IMR-90 (cell line): ENCODE results near the gene DGKB. TPM values are rescaled to one million over a fixed set of nuclear protein-coding genes. Genes with fewer than 3 reads are reported as not detected.

Source experiments
- ATAC-seq: fragments of 200-7000 bp; cut with Tn5 transposase; 2 replicates; pipeline ENCODE4 v1.9.1; 2020; ENCODE audit warnings: low read depth, mild to moderate bottlenecking, moderate library complexity
- BruUV-seq: library from RNA; stranded (reverse); fragments of 400-500 nt; replicated peaks from 2 replicates; lab custom pipeline; 2021; lab: Mats Ljungman, UMichigan
- CTCF ChIA-PET: fragments of 300-600 bp; formaldehyde crosslinking; extraction: SDS; loops from one replicate; lab custom pipeline; 2021; ENCODE audit warnings: antibody characterized with exemption; lab: Yijun Ruan, JAX
- POLR2A ChIA-PET: fragments of 300-600 bp; sonication (Branson Sonifier 250); formaldehyde crosslinking; loops from one replicate; lab custom pipeline; 2022; ENCODE audit warnings: antibody characterized with exemption; ENCODE audit not compliant: unreplicated experiment; lab: Charles Lee
- DNase-seq: peaks from one replicate; pipeline ENCODE4 v3.0.0; 2013
- H2AFZ ChIP-seq: replicated peaks from 2 replicates; pipeline ENCODE3; 2013; ENCODE audit warnings: low read length, mild to moderate bottlenecking; ENCODE audit not compliant: poor library complexity
- H2AK5ac ChIP-seq: 2 replicates; pipeline ENCODE4 v1.6.1; 2013; ENCODE audit warnings: low read depth, low read length, inconsistent platforms
- H2AK9ac ChIP-seq: replicated peaks from 2 replicates; pipeline ENCODE3; 2013; ENCODE audit warnings: mild to moderate bottlenecking, low read depth, low read length, moderate library complexity; ENCODE audit not compliant: poor library complexity
- H2BK120ac ChIP-seq: 2 replicates; pipeline ENCODE4 v1.6.1; 2013; ENCODE audit warnings: low read depth, low read length, inconsistent platforms
- H2BK15ac ChIP-seq: 3 replicates; pipeline ENCODE4 v1.6.1; 2013; ENCODE audit warnings: low read depth, low read length, inconsistent platforms
- H2BK20ac ChIP-seq: 2 replicates; pipeline ENCODE4 v1.6.1; 2013; ENCODE audit warnings: low read depth, mild to moderate bottlenecking, inconsistent platforms, low read length, moderate library complexity
- H2BK5ac ChIP-seq: 2 replicates; pipeline ENCODE4 v1.6.1; 2013; ENCODE audit warnings: mild to moderate bottlenecking, low read depth, low read length, inconsistent platforms; ENCODE audit not compliant: poor library complexity, severe bottlenecking
- H3K14ac ChIP-seq: replicated peaks from 2 replicates; pipeline ENCODE4 v1.6.1; 2013; ENCODE audit warnings: low read depth, low read length, inconsistent platforms
- H3K18ac ChIP-seq: 2 replicates; pipeline ENCODE4 v1.6.1; 2013; ENCODE audit warnings: low read depth, low read length, control low read depth
- H3K23ac ChIP-seq: 2 replicates; pipeline ENCODE4 v1.6.1; 2013; ENCODE audit warnings: low read depth, low read length, inconsistent platforms
- H3K27ac ChIP-seq: 2 replicates; pipeline ENCODE4 v1.5.1; 2013; ENCODE audit warnings: mild to moderate bottlenecking, control low read depth, low read length; ENCODE audit not compliant: insufficient read depth
- H3K27me3 ChIP-seq: 2 replicates; pipeline ENCODE4 v1.6.1; 2013; ENCODE audit warnings: low read length; ENCODE audit not compliant: control insufficient read depth, insufficient read depth
- H3K36me3 ChIP-seq: 2 replicates; pipeline ENCODE4 v1.6.1; 2013; ENCODE audit warnings: low read length, mixed read lengths; ENCODE audit not compliant: control insufficient read depth, insufficient read depth
- H3K4ac ChIP-seq: 2 replicates; pipeline ENCODE4 v1.6.1; 2013; ENCODE audit warnings: low read depth, low read length, inconsistent platforms
- H3K4me1 ChIP-seq: 2 replicates; pipeline ENCODE4 v1.6.1; 2013; ENCODE audit warnings: low read length, mixed read lengths; ENCODE audit not compliant: control insufficient read depth, insufficient read depth
- H3K4me2 ChIP-seq: 2 replicates; pipeline ENCODE4 v1.6.1; 2013; ENCODE audit warnings: low read depth, mild to moderate bottlenecking, control low read depth, low read length, moderate library complexity
- H3K4me3 ChIP-seq: 2 replicates; pipeline ENCODE4 v1.5.1; 2013; ENCODE audit warnings: low read depth, mild to moderate bottlenecking, control low read depth, low read length, moderate library complexity; ENCODE audit not compliant: insufficient read depth
- H3K56ac ChIP-seq: 2 replicates; pipeline ENCODE4 v1.6.1; 2013; ENCODE audit warnings: low read length, inconsistent platforms; ENCODE audit not compliant: insufficient read depth; ENCODE audit errors: extremely low read depth
- H3K79me1 ChIP-seq, 2 experiments: 2 replicates each; pipeline ENCODE4 v1.6.1; 2013; ENCODE audit warnings: low read length in 2 of 2, inconsistent platforms in 1 of 2, low read depth in 1 of 2
- H3K9ac ChIP-seq: 2 replicates; pipeline ENCODE4 v1.6.1; 2013; ENCODE audit warnings: low read depth, low read length, control low read depth
- H3K9me1 ChIP-seq: 2 replicates; pipeline ENCODE4 v1.6.1; 2013; ENCODE audit warnings: low read length, inconsistent platforms; ENCODE audit not compliant: insufficient read depth
- H3K9me3 ChIP-seq: 2 replicates; pipeline ENCODE4 v1.6.1; 2013; ENCODE audit warnings: low read length; ENCODE audit not compliant: control insufficient read depth, insufficient read depth
- H4K20me1 ChIP-seq: 2 replicates; pipeline ENCODE4 v1.6.1; 2013; ENCODE audit warnings: low read length, inconsistent platforms; ENCODE audit not compliant: insufficient read depth
- H4K5ac ChIP-seq: 2 replicates; pipeline ENCODE4 v1.6.1; 2013; ENCODE audit warnings: mild to moderate bottlenecking, low read depth, low read length, control low read depth
- H4K8ac ChIP-seq, 2 experiments: 2 replicates each; pipeline ENCODE4 v1.6.1; 2013; ENCODE audit warnings: low read depth in 2 of 2, low read length in 2 of 2, control low read depth in 1 of 2, inconsistent platforms in 1 of 2
- H4K91ac ChIP-seq: 2 replicates; pipeline ENCODE4 v1.6.1; 2013; ENCODE audit warnings: low read depth, low read length, inconsistent platforms; ENCODE audit not compliant: insufficient read depth
- CEBPB ChIP-seq: IDR thresholded peaks from 2 replicates; pipeline ENCODE4 v1.6.1; 2012; ENCODE audit warnings: low read depth, low read length, improper control_type of control experiment
- CHD1 ChIP-seq: IDR thresholded peaks from 2 replicates; pipeline ENCODE4 v1.6.1; 2012; ENCODE audit warnings: low read depth, low read length, improper control_type of control experiment
- CTCF ChIP-seq: conservative IDR thresholded peaks from 2 replicates; pipeline ENCODE4 v1.5.1; 2012; ENCODE audit warnings: mild to moderate bottlenecking, low read depth, low read length, improper control_type of control experiment
- ELK1 ChIP-seq: fragments of 150-350 bp; IDR thresholded peaks from 2 replicates; pipeline ENCODE4 v1.6.1; 2016; ENCODE audit warnings: low read depth, mild to moderate bottlenecking, low read length, moderate library complexity, borderline replicate concordance
- FOS ChIP-seq: fragments of 150-350 bp; IDR thresholded peaks from 2 replicates; pipeline ENCODE4 v1.6.1; 2016; ENCODE audit warnings: low read depth, low read length
- MAZ ChIP-seq: IDR thresholded peaks from 2 replicates; pipeline ENCODE4 v1.6.1; 2012; ENCODE audit warnings: low read depth, mild to moderate bottlenecking, low read length, improper control_type of control experiment, moderate library complexity, borderline replicate concordance
- RAD21 ChIP-seq: IDR thresholded peaks from 2 replicates; pipeline ENCODE4 v1.6.1; 2012; ENCODE audit warnings: low read length, improper control_type of control experiment
- RFX5 ChIP-seq: IDR thresholded peaks from 2 replicates; pipeline ENCODE4 v1.8.0; 2012; ENCODE audit warnings: low read depth, mild to moderate bottlenecking, low read length, moderate library complexity
- SMC3 ChIP-seq: fragments of 150-350 bp; IDR thresholded peaks from 2 replicates; pipeline ENCODE4 v1.6.1; 2016; ENCODE audit warnings: low read depth, mild to moderate bottlenecking, antibody characterized with exemption, low read length, moderate library complexity
- USF2 ChIP-seq: fragments of 150-350 bp; IDR thresholded peaks from 2 replicates; pipeline ENCODE4 v1.6.1; 2017; ENCODE audit warnings: mild to moderate bottlenecking, antibody characterized with exemption, low read length, low read depth
- WGBS, 2 experiments: methylation state at CpG; one replicate each; pipeline versions ENCODE4 v1.1.5 to v1.1.7; 2013; ENCODE audit warnings: missing lambda C conversion rate in 2 of 2; ENCODE audit not compliant: insufficient read length in 1 of 2; ENCODE audit errors: extremely low coverage in 2 of 2; 5-methylcytosine and 5-hydroxymethylcytosine counted together
- dilution Hi-C: fragments of 300-500 bp; cut with HindIII; formaldehyde crosslinking; loops from one replicate; pipeline ENCODE4 v1.14.3; 2018; ENCODE audit warnings: low sequenced_read_pairs; ENCODE audit not compliant: unreplicated experiment
- in situ Hi-C: fragments of 300-500 bp; cut with MboI; formaldehyde crosslinking; loops from 3 replicates; pipeline ENCODE4 v1.14.3; 2019; ENCODE audit warnings: low sequenced_read_pairs, inconsistent platforms, mixed read lengths
- intact Hi-C: fragments of 100-400 bp; cut with micrococcal nuclease; formaldehyde crosslinking; loops from 2 replicates; pipeline ENCODE4 v1.10.0; 2022
- polyA plus RNA-seq, 3 experiments: library from polyadenylated mRNA; depleted of rRNA; stranded (reverse); fragments of >200 nt; gene quantifications; 2 replicates each; pipeline ENCODE4 v1.2.3, GENCODE V29; 2012; ENCODE audit warnings: low replicate concordance in 1 of 3
- total RNA-seq: library from RNA; depleted of rRNA; stranded (reverse); fragments of >200 nt; gene quantifications from 2 replicates; pipeline ENCODE4 v1.2.3, GENCODE V29; 2012

The DGKB gene
- total and polyA plus RNA-seq, 2 of the 4 experiments (the other 2 are of a cell fraction) = not detected

- BruUV-seq = no TSS peak
- H3K4me2 ChIP-seq = no peak overlapping the region
- no peak overlapping the region for H3K9ac ChIP-seq
- no peak overlapping the region for H2AK9ac ChIP-seq
- no peak overlapping the region for H4K91ac ChIP-seq
- H2AK5ac ChIP-seq = no peak overlapping the region
- intact Hi-C loops = no loop called here
- H4K8ac ChIP-seq = no peak overlapping the region
- H3K18ac ChIP-seq = no peak overlapping the region
- H3K4me1 ChIP-seq = no peaks in the 10 kb centered on the region
- POLR2A ChIA-PET = no interaction called here
- no peak overlapping the region for H3K14ac ChIP-seq
- DNase-seq (no peak), ATAC-seq (no peak)
- no peak overlapping the region for H4K5ac ChIP-seq
- no peak overlapping the region for H2BK20ac ChIP-seq
- no peaks in the 10 kb centered on the region for H4K20me1 ChIP-seq
- H3K36me3 ChIP-seq = no peaks in the 10 kb centered on the region
- H2BK15ac ChIP-seq = no peak overlapping the region
- H3K79me1 ChIP-seq = no peaks in the 10 kb centered on the region
- H3K23ac ChIP-seq = no peak overlapping the region
- H3K4ac ChIP-seq = no peak overlapping the region
- H3K27ac ChIP-seq = no peak overlapping the region
- peaks cover 7% of the 10 kb centered on the region; the same call in 1 of the 2 replicates for H3K9me3 ChIP-seq
- H2BK120ac ChIP-seq = no peak overlapping the region
- H3K27me3 ChIP-seq = no peaks in the 10 kb centered on the region
- dilution Hi-C loops = no loop called here
- in situ Hi-C loops = no loop called here
- WGBS, 2 experiments = no CpG with 5 or more reads among the region's 1 CpG
- no peak overlapping the region for H2BK5ac ChIP-seq
- H3K9me1 ChIP-seq = no peaks in the 10 kb centered on the region
- H3K4me3 ChIP-seq = no peak overlapping the region
- CTCF ChIA-PET = no interaction called here
- H2AFZ ChIP-seq = no peak overlapping the region
- no peak overlapping the region for H3K56ac ChIP-seq
- TF ChIP-seq SMC3 (no peak), RFX5 (no peak), MAZ (no peak), FOS (no peak), CTCF (no peak), RAD21 (no peak), CHD1 (no peak), ELK1 (no peak), CEBPB (no peak), USF2 (no peak)
Measured at GRCh38 chr7:14738086-14738485, 164.5 kb downstream of the DGKB start.
